HG03442 (cell line): ENCODE results near the gene TAF11L3.
"Not testable (repeated sequence)": the region's sequence is repeated elsewhere in the genome, so short reads cannot be mapped to it uniquely, and the experiment has no call there.

Experiments used
- ATAC-seq: cut with Tn5 transposase; IDR thresholded peaks from one replicate; pipeline ENCODE4 v1.9.1; 2021; ENCODE audit warnings: mild to moderate bottlenecking, moderate library complexity; ENCODE audit not compliant: unreplicated experiment

TAF11L3 gene

GRCh38 chr5:17518067-17518466, at the start of gene TAF11L3:
TAF11L3 (plus strand) TSS chr5:17518367.
- ATAC-seq = not testable (repeated sequence)

- ATAC-seq = no peak
Measured at GRCh38 chr5:17470064-17470463, 48.1 kb upstream of the TAF11L3 start.

- peak; percentile 71 for ATAC-seq
Measured at GRCh38 chr5:17475064-17475463, 43.1 kb upstream of the TAF11L3 start.

- ATAC-seq = no peak
Measured at GRCh38 chr5:17477043-17477442, 41.1 kb upstream of the TAF11L3 start.

GRCh38 chr5:17477573-17478265, 40.4 kb upstream of the TAF11L3 start:
- no peak for ATAC-seq

- no peak for ATAC-seq
Measured at GRCh38 chr5:17481378-17481777, 36.8 kb upstream of the TAF11L3 start.

- ATAC-seq = no peak
Measured at GRCh38 chr5:17482790-17483189, 35.4 kb upstream of the TAF11L3 start.

- not testable (repeated sequence) for ATAC-seq
Measured at GRCh38 chr5:17486464-17487173, 31.5 kb upstream of the TAF11L3 start.

GRCh38 chr5:17487174-17487512, 31.0 kb upstream of the TAF11L3 start:
- no peak for ATAC-seq

GRCh38 chr5:17491257-17491656, 26.9 kb upstream of the TAF11L3 start:
- ATAC-seq = not testable (repeated sequence)

- no peak for ATAC-seq
Measured at GRCh38 chr5:17492770-17493169, 25.4 kb upstream of the TAF11L3 start.

- ATAC-seq = no peak
Measured at GRCh38 chr5:17497446-17497845, 20.7 kb upstream of the TAF11L3 start.

GRCh38 chr5:17497931-17498330, 20.2 kb upstream of the TAF11L3 start, which contains the start of gene TAF11L2:
TAF11L2 (plus strand) TSS chr5:17498231.
- ATAC-seq = not testable (repeated sequence)

- ATAC-seq = no peak
Measured at GRCh38 chr5:17511775-17512325, 6.3 kb upstream of the TAF11L3 start.

GRCh38 chr5:17517526-17517925, 641 bp upstream of the TAF11L3 start:
- not testable (repeated sequence) for ATAC-seq

GRCh38 chr5:17519508-17519907, 1.3 kb downstream of the TAF11L3 start:
- not testable (repeated sequence) for ATAC-seq

- ATAC-seq = not testable (repeated sequence)
Measured at GRCh38 chr5:17521501-17521900, 3.3 kb downstream of the TAF11L3 start, which contains the start of gene TAF11L4. TAF11L4 (plus strand) TSS chr5:17521801.

- not testable (repeated sequence) for ATAC-seq
Measured at GRCh38 chr5:17524935-17525334, 6.8 kb downstream of the TAF11L3 start, which contains the start of gene TAF11L5. TAF11L5 (plus strand) TSS chr5:17525235.

- not testable (repeated sequence) for ATAC-seq
Measured at GRCh38 chr5:17526504-17526903, 8.3 kb downstream of the TAF11L3 start.

- ATAC-seq = not testable (repeated sequence)
Measured at GRCh38 chr5:17528369-17528768, 10.2 kb downstream of the TAF11L3 start, which contains the start of gene TAF11L6. TAF11L6 (plus strand) TSS chr5:17528669.
